Measurements from ENCODE around the gene KCMF1.

Gene KCMF1

DNA sequence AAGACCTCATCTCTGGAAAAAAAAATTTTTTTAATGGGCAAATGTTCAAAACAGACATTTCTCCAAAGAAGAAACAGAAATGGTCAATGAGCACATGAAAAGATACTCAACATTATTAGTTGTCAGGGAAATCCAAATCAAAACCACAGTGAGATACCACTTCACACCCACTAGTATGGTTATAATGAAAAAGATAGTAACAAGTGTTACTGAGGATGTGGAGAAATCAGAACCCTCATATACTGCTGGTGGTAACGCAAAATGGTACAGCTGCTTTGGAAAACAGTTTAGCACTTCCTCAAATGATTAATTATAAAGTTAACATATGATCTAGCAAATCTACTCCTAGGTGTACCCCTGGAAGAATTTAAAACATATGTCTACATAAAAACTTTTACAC, 133.3 kb downstream of the KCMF1 start:
- H3K27ac ChIP-seq: no peak overlapping the region
- POLR2A ChIA-PET (ENCODE audit: low non-redundant PET): no interaction called here
- CTCF ChIA-PET: no interaction called here
- TF ChIP-seq, protein P1, sequence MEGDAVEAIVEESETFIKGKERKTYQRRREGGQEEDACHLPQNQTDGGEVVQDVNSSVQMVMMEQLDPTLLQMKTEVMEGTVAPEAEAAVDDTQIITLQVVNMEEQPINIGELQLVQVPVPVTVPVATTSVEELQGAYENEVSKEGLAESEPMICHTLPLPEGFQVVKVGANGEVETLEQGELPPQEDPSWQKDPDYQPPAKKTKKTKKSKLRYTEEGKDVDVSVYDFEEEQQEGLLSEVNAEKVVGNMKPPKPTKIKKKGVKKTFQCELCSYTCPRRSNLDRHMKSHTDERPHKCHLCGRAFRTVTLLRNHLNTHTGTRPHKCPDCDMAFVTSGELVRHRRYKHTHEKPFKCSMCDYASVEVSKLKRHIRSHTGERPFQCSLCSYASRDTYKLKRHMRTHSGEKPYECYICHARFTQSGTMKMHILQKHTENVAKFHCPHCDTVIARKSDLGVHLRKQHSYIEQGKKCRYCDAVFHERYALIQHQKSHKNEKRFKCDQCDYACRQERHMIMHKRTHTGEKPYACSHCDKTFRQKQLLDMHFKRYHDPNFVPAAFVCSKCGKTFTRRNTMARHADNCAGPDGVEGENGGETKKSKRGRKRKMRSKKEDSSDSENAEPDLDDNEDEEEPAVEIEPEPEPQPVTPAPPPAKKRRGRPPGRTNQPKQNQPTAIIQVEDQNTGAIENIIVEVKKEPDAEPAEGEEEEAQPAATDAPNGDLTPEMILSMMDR (conservative IDR thresholded peaks at IDR 0.05; ENCODE audit: low read depth): no peak
- no peak for DNase-seq (ENCODE audit: low spot score)

DNA sequence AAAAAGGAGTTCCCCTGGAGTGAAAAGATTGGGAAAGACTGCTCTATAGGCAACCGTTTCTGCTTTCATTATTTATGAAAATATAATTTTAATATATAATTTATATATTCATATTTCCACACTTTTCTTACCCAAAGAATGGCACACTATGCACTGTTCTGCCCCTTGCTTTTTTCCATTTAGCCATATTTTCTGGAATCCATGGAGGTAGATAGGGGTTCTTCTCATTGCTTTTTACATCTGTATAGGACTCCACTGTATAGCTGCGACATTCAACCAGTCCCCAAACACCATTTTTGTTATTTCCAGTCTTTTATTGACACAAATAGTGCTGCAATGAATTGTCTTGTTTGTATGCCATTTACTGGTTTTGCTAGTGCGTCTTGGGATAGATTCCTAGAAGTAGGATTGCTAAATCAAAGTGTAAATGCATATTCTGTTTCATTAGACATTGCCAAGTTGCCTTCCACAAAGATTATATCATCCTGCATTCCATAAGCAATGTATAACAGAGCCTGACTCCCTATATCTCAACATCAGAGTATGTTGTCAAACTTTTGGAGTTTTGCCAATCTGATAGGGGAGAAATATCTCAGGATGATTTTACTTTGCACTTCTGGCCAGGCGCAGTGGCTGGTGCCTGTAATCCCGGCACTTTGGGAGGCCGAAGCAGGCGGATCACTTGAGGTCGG, 135.7 kb downstream of the KCMF1 start:
- H3K27ac ChIP-seq: no peak overlapping the region
- CTCF ChIA-PET: no interaction called here
- TF ChIP-seq, protein P1 (conservative IDR thresholded peaks at IDR 0.05; ENCODE audit: low read depth): no peak
- peak; percentile 59 for DNase-seq (ENCODE audit: low spot score)
- POLR2A ChIA-PET (ENCODE audit: low non-redundant PET): interaction anchor here (0.7 kb wide), 1 partner anchor 769 kb away, joined by 3 read pairs; no protein-coding TSS in a partner anchor

Data from RWPE1 (cell line).